ENCODE measurements around the gene FBRS. TPM values are rescaled to one million over a fixed set of nuclear protein-coding genes. Genes with fewer than 3 reads are reported as not detected.

Gene FBRS
- total and polyA plus RNA-seq, 2 of the 13 experiments (the other 11 are each of a cell fraction or from before 2014, with no cell fraction given), result 13.7 to 16.2 TPM

GRCh38 chr16:30650369-30651123, 7.7 kb upstream of the FBRS start, which contains the start of gene PRR14 (continued):
- TF ChIP-seq KMT2B (CRISPR knock-in tag; IDR thresholded peaks at IDR 0.05) (no peak; the same call in none of the 2 replicates), RCOR2 (CRISPR knock-in tag; IDR thresholded peaks at IDR 0.05) (no peak), MAFG (CRISPR knock-in tag; IDR thresholded peaks at IDR 0.05) (no peak), ZNF550 (CRISPR knock-in tag; IDR thresholded peaks at IDR 0.05; ENCODE audit: borderline replicate concordance) (no peak), SRSF9 (IDR thresholded peaks at IDR 0.05; ENCODE audit: borderline replicate concordance, insufficient read depth, low read depth, low read length, poor library complexity, severe bottlenecking) (no peak), ATF5 (CRISPR knock-in tag; IDR thresholded peaks at IDR 0.05; ENCODE audit: low read depth) (no peak), ZNF329 (CRISPR knock-in tag; IDR thresholded peaks at IDR 0.05; ENCODE audit: low read depth) (0 out of 2 replicates have a peak, but pooled peaks have one; percentile 42), DNMT3B (CRISPR knock-in tag; conservative IDR thresholded peaks at IDR 0.05) (no peak), BHLHE40 (IDR thresholded peaks at IDR 0.05; ENCODE audit: low read length) (no peak), E2F1 (CRISPR knock-in tag; IDR thresholded peaks at IDR 0.05) (no peak), LRRFIP1 (CRISPR knock-in tag; conservative IDR thresholded peaks at IDR 0.05) (no peak), ZNF441 (CRISPR knock-in tag; IDR thresholded peaks at IDR 0.05; ENCODE audit: borderline replicate concordance) (no peak), ZNF256 (CRISPR knock-in tag; conservative IDR thresholded peaks at IDR 0.05) (no peak), ZNF879 (CRISPR knock-in tag; IDR thresholded peaks at IDR 0.05) (no peak), PRDM10 (CRISPR knock-in tag; IDR thresholded peaks at IDR 0.05; ENCODE audit: low read depth) (no peak), DMTF1 (CRISPR knock-in tag; IDR thresholded peaks at IDR 0.05) (0 out of 2 replicates have a peak, but pooled peaks have one; percentile 47), HIVEP1 (CRISPR knock-in tag; IDR thresholded peaks at IDR 0.05) (0 out of 2 replicates have a peak, but pooled peaks have one; percentile 18), ZNF496 (CRISPR knock-in tag; IDR thresholded peaks at IDR 0.05; ENCODE audit: insufficient replicate concordance) (no peak)
